Loucy (cell line): Measurements from ENCODE around the gene UCHL1.

ENCODE experiments used
- CTCF ChIP-seq: fragments of 200-600 bp; sonication (generic); conservative IDR thresholded peaks from 2 replicates; pipeline ENCODE4 v1.5.1; 2014; ENCODE audit warnings: mild to moderate bottlenecking, antibody characterized with exemption, low read length
- EZH2phosphoT487 ChIP-seq: fragments of 200-600 bp; IDR thresholded peaks from 2 replicates; pipeline ENCODE4 v1.6.1; 2018; ENCODE audit warnings: antibody characterized with exemption, mild to moderate bottlenecking, moderate library complexity, borderline replicate concordance

- TF ChIP-seq CTCF (no peak), EZH2phosphoT487 (no peak)
These were observed 14.8 kb upstream of the UCHL1 start for GRCh38 chr4:41241919-41242318.
